ENCODE data around the gene CCDC70. TPM values are rescaled to one million over a fixed set of nuclear protein-coding genes. Genes with fewer than 3 reads are reported as not detected.

The CCDC70 gene
- total and polyA plus RNA-seq, 8 donors: not detected

- Histone ChIP-seq H3K4me3 (no peak overlapping the region), H3K27ac (no peak overlapping the region), H3K27me3 (no peaks in the 10 kb centered on the region), H3K9me3 (no peaks in the 10 kb centered on the region), H3K36me3 (no peaks in the 10 kb centered on the region), H3K4me1 (no peaks in the 10 kb centered on the region)
- intact Hi-C loops (cut with DNase I; ENCODE audit: low total_unique reads): no loop called here
- no peak for DNase-seq
- no peak for TF ChIP-seq EP300 (IDR thresholded peaks at IDR 0.05)
- TF ChIP-seq POLR2A (IDR thresholded peaks at IDR 0.05): no peak
- no peak for TF ChIP-seq POLR2AphosphoS5 (IDR thresholded peaks at IDR 0.05)
- TF ChIP-seq CTCF (IDR thresholded peaks at IDR 0.05): no peak
- WGBS, 5 donors: 80 to 89% (median 87%) methylated on average over 6 of the region's 6 CpGs
Observed at GRCh38 chr13:51869916-51870315, 8.1 kb downstream of the CCDC70 start.

DNA sequence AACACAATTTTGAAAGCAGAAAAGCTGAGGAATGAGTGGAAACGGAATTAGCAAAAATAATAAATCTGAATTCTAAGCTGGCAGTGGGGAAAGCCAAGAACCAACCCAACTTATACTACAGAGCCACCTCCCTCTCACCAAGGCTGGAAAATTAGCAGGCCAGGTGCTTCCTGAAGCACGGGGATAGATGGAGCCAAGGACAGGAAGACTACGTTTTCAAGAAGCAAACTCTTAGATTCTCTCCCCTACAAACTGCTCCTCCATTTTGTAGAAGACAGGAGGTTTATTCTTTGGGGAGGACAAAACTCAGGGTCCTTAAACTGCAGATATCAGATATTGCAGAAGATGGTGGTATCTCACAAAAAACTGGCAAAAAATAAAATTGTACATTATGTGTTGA is 8.8 kb downstream of the CCDC70 start:
- DNase-seq: no peak
- no peak overlapping the region for H3K4me3 ChIP-seq
- H3K4me1 ChIP-seq: no peaks in the 10 kb centered on the region
- intact Hi-C loops (cut with DNase I; ENCODE audit: low total_unique reads): no loop called here
- no peak overlapping the region for H3K27ac ChIP-seq
- H3K9me3 ChIP-seq: no peaks in the 10 kb centered on the region
- H3K27me3 ChIP-seq: no peaks in the 10 kb centered on the region
- no peak for TF ChIP-seq POLR2AphosphoS5 (IDR thresholded peaks at IDR 0.05)
- TF ChIP-seq CTCF (IDR thresholded peaks at IDR 0.05): no peak
- no peak for TF ChIP-seq POLR2A (IDR thresholded peaks at IDR 0.05)
- no peak for TF ChIP-seq EP300 (IDR thresholded peaks at IDR 0.05)
- H3K36me3 ChIP-seq: no peaks in the 10 kb centered on the region
- 66 to 84% (median 77%) methylated on average over 3 of the region's 3 CpGs for WGBS, 5 donors

DNA sequence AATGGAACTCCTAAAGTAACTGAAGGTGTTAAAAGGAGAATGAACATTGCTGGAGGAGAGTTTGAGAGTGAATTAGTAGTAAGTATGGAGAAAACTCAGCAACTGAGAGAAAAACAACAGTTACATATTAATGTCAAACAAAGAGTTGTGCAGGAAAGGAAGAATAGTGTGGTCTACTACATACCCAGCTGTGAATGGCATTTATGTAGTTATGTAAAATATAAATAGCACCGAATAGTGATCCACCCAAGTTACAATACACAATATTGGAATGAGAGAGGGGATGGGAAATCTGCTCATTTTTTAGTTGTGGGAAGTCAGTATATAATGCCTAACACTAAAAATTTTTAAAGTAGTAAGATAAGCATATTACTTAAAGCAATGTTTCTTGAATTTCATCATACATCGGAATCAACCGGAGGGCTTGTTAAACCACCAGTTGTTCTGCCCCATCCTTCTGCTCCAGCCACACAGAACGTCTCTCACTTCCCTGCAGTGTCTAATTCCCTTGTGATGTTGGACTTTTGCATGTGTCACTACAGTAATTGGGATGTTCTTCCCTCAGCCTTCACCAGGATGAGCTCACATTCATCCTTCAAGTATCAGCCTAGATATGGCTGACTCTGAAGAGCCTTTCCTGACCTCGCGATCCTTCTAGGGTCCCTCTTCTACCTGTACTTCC is 11.5 kb downstream of the CCDC70 start:
- intact Hi-C loops (cut with DNase I; ENCODE audit: low total_unique reads): no loop called here
- 90 to 96% (median 91%) methylated on average over 6 of the region's 6 CpGs for WGBS, 5 donors
- Histone ChIP-seq H3K4me3 (no peak overlapping the region), H3K4me1 (no peaks in the 10 kb centered on the region), H3K27me3 (no peaks in the 10 kb centered on the region), H3K9me3 (no peaks in the 10 kb centered on the region), H3K36me3 (no peaks in the 10 kb centered on the region), H3K27ac (no peak overlapping the region)
- TF ChIP-seq EP300 (IDR thresholded peaks at IDR 0.05) (no peak), CTCF (IDR thresholded peaks at IDR 0.05) (no peak), POLR2A (IDR thresholded peaks at IDR 0.05) (no peak), POLR2AphosphoS5 (IDR thresholded peaks at IDR 0.05) (no peak)
- DNase-seq: no peak

GRCh38 chr13:51873837-51874236 is 12.1 kb downstream of the CCDC70 start:
- Histone ChIP-seq H3K27me3 (no peaks in the 10 kb centered on the region), H3K9me3 (no peaks in the 10 kb centered on the region), H3K4me3 (no peak overlapping the region), H3K27ac (no peak overlapping the region), H3K36me3 (no peaks in the 10 kb centered on the region), H3K4me1 (no peaks in the 10 kb centered on the region)
- intact Hi-C loops (cut with DNase I; ENCODE audit: low total_unique reads): no loop called here
- TF ChIP-seq POLR2AphosphoS5 (IDR thresholded peaks at IDR 0.05) (no peak), CTCF (IDR thresholded peaks at IDR 0.05) (no peak), EP300 (IDR thresholded peaks at IDR 0.05) (no peak), POLR2A (IDR thresholded peaks at IDR 0.05) (no peak)
- no peak for DNase-seq
- WGBS, 5 donors: 86 to 100% (median 90%) methylated on average over 1 of the region's 1 CpG
